NCI-H524 (cell line): ENCODE data around the gene EFCAB11.

Experiments
- DNase-seq, 2 experiments: peaks; one replicate each; lab custom pipeline; 2025; lab: John Stamatoyannopoulos, UW

Gene EFCAB11

GRCh38 chr14:89814126-89814525 is 140.4 kb downstream of the EFCAB11 start:
- no peak for DNase-seq

GRCh38 chr14:89813617-89814031 is 140.9 kb downstream of the EFCAB11 start:
- no peak for DNase-seq

GRCh38 chr14:89811954-89812575 is 142.5 kb downstream of the EFCAB11 start:
- no peak for DNase-seq

DNA sequence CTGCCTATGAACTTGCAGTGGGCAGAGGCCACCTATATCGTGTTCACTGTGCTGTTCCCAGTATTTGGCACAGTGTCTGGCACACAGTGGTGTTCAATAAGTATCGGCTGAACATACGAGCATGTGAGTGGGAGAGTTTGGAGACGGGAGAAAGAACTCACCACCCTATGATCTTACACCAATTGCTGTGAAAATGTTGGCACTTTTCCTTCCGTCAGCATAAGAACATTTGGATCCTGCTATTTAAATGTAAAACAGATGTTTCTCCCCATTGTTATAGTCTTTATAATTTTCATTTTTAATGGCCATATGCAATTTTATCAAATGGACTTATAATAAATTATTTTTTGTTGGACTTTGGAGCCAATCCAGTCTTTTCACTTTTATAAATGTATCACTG is 144.4 kb downstream of the EFCAB11 start:
- DNase-seq, result no peak

GRCh38 chr14:89807892-89808291 is 146.6 kb downstream of the EFCAB11 start:
- peak; percentile 89 to 91 for DNase-seq

GRCh38 chr14:89807151-89807550 is 147.4 kb downstream of the EFCAB11 start:
- DNase-seq, result peak; percentile 88 to 97

DNA sequence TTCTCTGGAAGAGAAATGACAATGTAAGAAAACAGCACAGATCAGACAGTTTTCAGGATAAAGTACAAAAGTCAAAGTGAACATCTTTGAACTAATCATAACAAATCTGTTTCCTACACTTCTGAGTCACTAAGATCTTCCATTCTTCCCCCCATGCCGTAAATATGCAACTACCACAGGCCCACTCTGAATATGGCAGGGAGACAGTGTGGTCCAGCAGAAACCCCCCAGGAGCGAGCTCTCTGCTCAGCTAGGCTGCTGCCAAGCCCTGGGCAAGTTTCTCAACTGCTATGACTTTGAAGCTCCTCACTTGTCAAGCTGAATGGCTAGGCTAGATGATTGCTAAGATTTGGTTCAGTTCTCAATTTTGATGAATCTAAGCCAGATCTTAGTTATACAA is 148.1 kb downstream of the EFCAB11 start:
- no peak for DNase-seq

GRCh38 chr14:89805501-89805900 is 149.0 kb downstream of the EFCAB11 start:
- DNase-seq, result no peak

GRCh38 chr14:89803542-89803941 is 151.0 kb downstream of the EFCAB11 start:
- no peak for DNase-seq

- DNase-seq, result no peak
Observed at GRCh38 chr14:89801136-89801535, 153.4 kb downstream of the EFCAB11 start.

- DNase-seq, result peak in 1 of 2 experiments; percentile 37
Observed at GRCh38 chr14:89798212-89798773, 156.2 kb downstream of the EFCAB11 start.

DNA sequence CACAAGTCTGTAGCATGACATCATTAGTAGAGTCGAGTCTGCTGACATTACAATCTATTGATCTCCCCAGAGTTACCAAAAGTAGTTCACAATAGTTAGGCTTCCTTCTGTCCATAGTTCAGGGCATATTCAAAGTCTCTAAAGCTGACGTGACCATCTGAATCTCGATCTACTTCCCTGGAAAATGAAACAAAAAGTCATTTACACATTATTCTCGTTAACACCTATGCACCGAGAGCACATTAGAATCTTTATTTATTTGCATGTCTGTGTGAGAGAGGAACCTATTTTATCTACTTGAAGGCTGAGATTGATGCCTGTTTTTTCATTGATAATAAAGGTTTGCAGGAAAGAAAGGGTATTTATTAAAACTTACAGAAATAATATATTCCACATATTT is 157.4 kb downstream of the EFCAB11 start:
- no peak for DNase-seq

DNA sequence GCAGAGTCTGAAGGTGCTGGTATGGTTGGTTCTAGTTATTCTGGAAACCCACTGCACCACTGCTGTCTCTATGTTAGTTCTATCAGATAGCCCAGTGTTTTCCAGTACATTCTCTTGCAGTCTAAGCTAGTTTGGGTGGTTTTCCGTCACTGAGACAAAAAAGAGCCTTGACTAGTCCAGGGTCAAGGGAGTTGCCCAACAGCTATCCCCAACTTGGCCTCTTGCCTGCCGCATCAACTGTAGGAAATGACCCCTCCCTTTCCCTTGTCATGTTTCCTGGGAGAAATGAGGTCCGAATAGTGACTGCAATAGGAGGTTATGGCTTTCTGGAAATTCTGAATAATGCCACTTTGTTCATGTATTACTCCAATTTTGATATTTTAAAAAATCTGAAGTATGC is 160.4 kb downstream of the EFCAB11 start:
- no peak for DNase-seq

- no peak for DNase-seq
Observed at GRCh38 chr14:89793367-89793716, 161.2 kb downstream of the EFCAB11 start.

GRCh38 chr14:89792489-89793366 is 161.8 kb downstream of the EFCAB11 start:
- DNase-seq, result no peak

DNA sequence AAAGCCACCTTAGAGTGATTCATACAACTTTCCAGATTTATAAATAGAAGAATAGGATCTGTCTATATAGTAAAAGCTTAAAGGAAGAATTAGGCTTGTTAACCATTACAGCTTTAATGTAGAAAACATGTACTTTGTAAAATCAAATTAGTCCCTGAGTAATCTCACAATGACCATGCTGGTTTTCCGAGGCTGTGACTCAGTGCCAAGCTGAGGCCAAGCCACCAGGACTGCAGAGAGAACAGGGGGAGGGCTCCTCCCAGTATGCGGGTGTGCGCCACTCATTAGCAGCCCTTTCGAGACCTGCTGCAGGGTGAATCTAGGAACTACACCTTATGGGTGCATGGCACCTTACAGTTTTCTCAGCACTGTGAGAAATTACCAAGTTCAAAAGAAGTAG is 167.0 kb downstream of the EFCAB11 start:
- no peak for DNase-seq

- no peak for DNase-seq
Observed at GRCh38 chr14:89781046-89781445, 173.5 kb downstream of the EFCAB11 start.

DNA sequence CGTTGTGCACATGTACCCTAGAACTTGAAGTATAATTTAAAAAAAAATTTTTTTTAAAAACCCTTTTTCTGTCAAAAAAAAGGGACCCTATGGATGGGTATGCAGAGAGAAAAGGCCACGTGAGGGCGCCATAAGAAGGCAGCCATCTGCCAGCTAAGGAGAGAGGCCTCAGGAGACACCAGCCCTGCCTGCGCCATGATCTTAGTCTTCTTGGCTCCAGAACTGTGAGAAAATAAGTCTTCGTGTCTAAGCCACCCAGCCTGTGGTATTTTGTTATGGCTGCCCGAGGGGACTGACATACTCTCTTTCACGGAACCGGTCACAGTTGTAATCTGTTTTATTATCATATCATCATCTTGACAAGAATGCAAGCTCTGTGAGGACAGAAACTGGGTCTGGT is 174.8 kb downstream of the EFCAB11 start:
- no peak for DNase-seq

DNA sequence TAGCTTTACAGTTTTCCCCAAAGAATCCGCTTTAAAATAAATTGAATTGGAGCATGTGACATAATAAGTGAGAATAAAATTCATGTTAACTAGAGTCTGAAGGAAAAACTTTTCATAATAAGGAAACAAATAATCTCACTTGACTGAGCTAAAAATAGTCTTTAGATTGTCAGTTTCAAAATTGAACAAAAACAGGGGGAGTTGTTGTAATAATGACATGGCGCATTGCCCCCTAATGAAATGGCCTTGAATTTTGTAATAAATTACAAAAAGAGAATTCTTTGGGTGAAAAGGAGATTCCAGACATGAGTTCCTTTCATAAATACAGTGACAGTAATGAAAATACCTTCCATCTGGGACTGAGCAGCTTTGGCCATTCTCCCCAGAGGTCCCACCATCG is 178.6 kb downstream of the EFCAB11 start:
- no peak for DNase-seq

DNA sequence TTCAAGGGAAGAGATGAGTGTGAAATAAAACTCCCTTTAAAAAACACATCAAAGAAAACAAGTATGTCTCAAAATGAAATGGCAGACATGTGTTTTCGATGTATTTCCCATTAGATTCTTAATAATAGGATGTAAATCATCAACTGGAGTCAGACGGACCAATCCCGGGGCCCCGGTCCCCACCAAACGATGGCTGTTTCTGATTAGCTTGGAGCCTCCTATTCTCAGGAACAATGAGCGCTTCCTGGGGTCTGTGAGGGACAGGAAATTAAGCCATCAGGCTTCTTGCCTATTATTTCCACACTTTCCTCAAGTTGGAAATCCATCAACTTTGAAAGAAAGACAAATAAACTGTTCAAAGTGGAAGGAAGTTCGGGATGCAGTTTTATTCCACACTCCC is 179.4 kb downstream of the EFCAB11 start:
- DNase-seq, result no peak

DNA sequence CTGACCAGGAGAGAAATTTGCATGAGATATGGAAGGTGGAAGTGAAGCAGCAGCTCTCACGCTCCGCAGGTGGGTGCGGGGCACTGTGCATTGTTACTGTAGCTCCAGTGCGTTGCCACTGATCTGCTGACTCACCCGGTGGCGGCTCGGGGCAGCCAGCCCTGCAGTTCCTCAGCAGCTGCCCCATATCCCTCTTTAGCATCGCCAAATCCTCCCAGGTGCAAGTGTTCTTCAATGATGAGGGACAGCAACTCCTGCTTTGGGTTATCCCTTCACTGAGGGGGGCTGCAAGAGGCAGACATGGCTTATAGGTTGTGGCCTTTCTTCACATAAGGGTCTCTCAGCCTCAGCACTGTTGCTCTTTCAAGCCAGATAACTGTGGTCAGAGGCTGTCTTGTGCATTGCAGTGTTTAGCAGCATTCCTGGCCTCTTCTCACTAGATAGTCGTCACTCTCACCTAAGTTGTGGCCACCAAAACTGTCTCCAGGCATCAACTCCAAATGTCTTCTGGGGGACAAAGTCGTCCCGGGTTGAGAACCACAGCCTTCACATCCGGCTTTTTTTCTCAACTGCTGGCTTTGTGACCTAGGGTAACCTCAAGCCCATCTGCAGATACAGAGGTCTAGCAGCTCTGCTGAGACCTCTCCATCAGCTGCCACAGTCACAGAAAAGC is 180.8 kb downstream of the EFCAB11 start:
- DNase-seq, result no peak

GRCh38 chr14:89773151-89773550 is 181.4 kb downstream of the EFCAB11 start:
- DNase-seq, result no peak

GRCh38 chr14:89771251-89771650 is 183.3 kb downstream of the EFCAB11 start:
- DNase-seq, result peak in 1 of 2 experiments; percentile 59
